Effector CD8-positive, alpha-beta T cell (primary cell): ENCODE data around the gene MYLK.
"Not testable (repeated sequence)": the region's sequence is repeated elsewhere in the genome, so short reads cannot be mapped to it uniquely, and the experiment has no call there.

Source experiments
- DNase-seq: peaks from one replicate; lab custom pipeline; 2025; lab: John Stamatoyannopoulos, UW

The MYLK gene

DNA sequence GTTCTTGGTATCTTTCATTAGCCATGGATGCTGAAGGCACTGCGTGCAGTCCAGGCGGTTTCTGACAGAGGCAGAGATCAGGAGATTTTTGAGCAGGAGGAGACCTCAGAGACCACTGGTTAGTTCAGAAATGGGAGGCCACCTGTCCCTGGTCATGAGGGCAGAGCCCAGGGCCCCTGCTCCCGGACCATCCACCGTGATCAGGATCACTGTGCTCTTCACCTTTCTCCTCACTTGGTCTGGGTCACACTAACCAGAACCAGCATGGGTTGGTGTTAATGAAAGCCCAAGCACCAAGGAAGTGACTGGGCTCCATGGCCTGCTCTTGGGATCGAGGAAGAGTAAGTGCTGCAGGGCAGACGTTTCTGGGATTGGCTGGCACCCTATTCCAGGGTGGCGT is 257.3 kb downstream of the MYLK start:
- no peak for DNase-seq

GRCh38 chr3:123624302-123624701 is 259.8 kb downstream of the MYLK start:
- no peak for DNase-seq

DNA sequence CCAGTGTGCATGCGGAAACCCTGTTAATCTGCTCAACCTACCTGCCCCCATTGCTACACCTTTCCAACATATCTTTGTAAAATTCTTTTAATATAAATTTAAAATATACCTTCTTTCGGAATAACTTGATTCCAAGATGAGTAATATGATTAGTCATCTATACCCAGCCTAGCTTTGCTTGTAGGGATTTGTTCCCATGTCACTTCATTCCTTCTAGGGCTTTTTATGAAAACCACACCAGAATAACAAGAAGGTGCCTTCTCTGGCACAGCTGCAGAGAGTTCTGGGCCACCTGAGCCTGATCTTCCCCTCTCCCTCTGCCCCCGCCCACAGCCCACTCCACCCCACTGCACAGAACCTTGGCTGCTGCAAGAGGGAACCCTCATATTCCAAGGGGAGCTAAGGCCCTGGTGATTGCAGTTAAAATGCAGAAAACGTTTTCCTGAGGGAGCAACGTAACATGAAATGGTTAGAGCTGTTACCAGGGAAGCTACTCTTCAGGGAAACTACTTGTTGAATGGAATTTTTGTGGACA is 260.7 kb downstream of the MYLK start:
- DNase-seq = no peak

DNA sequence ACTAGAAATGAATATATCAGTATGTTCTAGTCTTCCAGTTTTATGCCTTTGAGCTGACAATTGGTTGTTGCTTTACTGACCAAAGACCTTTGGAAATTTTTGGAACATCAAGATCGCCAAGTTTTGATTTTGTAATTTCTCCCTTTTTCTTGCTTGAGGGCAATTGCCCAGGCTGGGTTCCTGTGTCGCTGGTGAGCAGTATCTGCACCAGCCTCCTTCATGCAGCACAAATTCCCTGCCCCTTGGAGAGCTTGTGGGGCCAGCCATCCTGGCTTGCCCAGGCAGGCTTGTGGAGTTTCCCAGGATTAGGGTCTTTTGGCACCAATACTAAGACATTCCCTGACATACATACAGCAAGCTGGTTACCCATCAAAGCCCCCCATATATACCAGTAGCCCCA is 261.4 kb downstream of the MYLK start:
- DNase-seq = no peak

DNA sequence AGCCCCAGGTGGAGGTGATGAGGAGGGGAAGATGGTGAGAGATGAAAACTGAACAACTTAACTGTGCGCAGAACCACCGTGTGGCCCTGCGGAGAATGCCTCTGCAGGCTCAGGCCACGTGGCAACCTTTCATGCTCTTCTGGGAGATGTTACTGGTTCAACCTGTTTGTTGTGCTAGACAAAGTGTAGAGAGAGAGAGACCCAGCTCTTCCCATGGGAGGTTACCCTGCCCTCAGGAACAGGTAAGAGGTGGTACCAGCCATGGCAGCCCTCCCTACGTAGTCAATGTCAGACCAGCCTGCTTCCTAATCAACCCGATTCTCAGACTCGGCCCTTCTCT is 262.3 kb downstream of the MYLK start:
- no peak for DNase-seq

DNA sequence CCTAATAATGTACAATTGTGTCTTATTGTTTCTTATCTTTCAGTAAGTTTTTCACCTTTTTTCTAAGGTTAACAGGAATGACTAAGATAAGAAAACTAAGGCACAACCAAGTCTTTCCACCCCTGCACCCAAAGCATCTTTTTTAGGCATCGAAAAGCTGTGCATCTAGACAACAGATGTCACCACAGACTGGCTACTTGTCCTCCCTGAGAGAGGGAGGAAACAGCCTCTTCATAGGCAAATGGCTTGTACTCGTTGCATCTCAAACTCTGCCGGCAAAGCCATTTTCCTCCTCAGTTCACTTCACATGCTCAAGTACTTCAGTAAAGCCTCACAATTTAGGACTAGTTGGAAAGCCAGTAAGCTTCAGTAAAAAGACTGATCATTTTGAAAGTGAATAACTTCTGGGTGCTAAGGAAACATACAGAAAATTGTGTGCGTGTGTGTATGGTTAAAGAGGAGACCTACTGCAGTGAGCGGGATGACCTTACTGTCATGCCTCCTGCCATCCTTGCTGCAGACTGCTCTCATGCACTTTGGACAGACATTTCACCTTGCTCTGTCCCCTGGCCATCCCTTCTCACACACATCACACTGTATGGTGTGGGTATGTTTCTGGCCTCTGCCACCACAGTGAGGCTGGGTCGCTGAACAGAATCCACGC is 262.8 kb downstream of the MYLK start:
- no peak for DNase-seq

DNA sequence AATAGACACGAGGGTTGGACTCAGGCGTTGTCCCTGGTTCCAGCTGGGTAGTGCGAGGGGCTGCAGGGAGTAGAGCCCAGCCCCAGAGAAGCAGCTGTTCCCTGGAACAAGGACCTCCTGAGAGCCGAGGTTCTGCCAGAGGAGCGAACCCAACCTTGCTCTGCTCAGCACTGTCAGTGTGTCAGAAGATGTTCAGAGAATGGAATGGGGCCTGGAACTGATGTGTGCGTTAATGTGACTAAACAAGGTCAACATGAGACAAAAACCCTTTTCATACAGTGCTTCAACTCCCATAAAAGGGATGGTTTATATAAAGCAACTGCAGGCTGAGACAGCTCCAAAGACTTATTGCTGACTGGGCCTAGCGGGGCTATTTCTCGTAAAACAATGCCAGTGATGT is 263.8 kb downstream of the MYLK start:
- no peak for DNase-seq

DNA sequence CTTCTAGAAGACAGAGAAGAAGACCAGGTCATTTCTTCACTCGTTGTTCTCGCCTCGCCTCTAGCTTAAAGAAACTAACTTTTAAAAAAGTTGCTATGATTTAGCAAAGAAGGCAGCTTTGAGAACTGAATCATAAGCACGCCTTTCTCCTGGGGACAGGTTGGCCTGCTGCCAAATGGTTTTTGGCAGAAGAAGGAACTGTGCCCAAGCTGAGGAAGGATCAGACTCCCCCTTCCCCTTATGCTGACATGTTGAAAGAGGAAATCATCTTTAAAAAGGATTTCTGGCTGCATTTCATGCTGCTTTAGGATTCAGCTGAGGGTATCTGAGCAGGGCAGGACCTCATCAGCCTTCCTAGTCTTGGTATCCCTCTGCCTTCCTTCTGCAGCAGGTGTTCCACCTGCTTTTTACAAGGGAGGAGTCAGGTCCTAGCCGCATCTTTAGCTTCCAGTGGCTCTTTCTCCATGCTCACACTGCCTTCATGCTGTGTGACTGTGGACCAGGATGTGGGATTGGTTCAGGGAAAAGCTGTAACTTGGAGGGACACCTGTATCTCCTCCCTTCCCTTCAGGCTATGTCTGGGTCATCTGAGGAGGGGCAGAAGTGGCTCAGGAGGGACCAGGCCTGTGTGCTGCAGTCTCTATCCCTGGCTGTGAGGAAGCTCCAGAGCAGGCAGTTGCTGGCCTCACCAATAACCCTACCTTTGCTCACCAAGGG is 265.2 kb downstream of the MYLK start:
- no peak for DNase-seq

GRCh38 chr3:123618076-123618708 is 265.9 kb downstream of the MYLK start:
- no peak for DNase-seq

GRCh38 chr3:123616593-123616992 is 267.5 kb downstream of the MYLK start:
- no peak for DNase-seq

- DNase-seq = no peak
Measured at GRCh38 chr3:123613543-123613942, 270.6 kb downstream of the MYLK start.

GRCh38 chr3:123611674-123612073 is 272.5 kb downstream of the MYLK start:
- DNase-seq = not testable (repeated sequence)

DNA sequence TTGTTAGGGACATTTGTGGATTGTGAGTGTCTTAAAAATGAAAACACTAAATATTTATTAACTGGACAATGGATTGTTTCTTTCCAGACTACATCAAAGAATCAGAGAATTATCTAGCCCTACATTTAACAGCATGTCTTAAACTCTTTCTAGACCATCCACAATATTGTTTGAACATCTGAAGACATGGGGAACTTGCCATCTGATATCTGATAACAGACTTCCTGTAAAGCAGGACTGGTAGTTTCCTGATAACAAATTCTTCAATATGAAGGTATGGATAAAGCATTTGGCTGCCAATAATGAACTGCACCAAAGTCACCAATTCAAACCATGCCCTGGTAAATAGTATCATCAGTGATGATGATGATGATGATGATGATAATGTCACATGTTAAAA is 273.1 kb downstream of the MYLK start:
- no peak for DNase-seq

DNA sequence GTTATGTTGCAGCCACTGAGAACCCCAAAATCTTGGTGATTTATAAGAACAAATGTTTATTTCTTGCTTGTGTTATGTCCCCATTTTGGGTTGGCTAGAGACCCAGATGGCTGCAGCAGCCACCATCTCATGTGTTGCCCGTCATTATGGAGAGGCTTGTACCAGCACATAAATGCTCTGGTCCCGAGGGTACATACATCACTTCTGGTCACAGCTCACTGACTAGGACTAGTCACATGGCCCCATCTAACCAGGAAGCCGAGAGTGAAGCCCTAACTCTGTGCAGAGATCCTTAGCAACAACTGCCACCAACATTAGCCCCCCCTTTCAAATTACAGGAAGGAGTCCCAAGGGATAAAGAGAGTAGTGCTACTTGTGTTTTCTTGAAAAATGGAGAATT is 273.8 kb downstream of the MYLK start:
- no peak for DNase-seq

- DNase-seq = no peak
Measured at GRCh38 chr3:123609063-123609462, 275.1 kb downstream of the MYLK start.

- DNase-seq = no peak
Measured at GRCh38 chr3:123608263-123608937, 275.7 kb downstream of the MYLK start.

- no peak for DNase-seq
Measured at GRCh38 chr3:123606527-123606926, 277.6 kb downstream of the MYLK start.

DNA sequence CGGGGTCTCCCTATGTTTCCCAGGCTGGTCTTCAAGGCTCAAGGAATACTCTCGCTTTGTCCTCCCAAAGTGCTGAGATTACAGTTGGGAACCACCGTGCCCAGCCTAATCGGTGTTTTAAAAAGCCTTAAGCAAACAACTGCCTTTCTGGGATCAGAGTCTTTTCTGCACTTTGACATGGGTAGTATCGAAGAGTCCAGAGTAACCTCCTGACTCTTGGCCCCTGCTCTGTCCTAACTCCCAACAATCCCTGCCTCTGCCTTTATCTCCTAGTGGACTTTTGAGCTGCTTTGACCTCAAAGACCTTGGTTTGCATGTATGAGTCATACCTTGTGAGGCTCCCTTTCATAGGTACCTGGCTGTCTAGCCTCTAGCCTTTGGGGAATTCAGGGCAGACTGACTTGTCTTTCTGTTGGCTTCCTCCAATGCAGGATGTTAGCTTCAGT is 278.3 kb downstream of the MYLK start:
- no peak for DNase-seq

GRCh38 chr3:123603153-123603552 is 281.0 kb downstream of the MYLK start:
- DNase-seq = not testable (repeated sequence)

- no peak for DNase-seq
Measured at GRCh38 chr3:123602325-123602724, 281.8 kb downstream of the MYLK start.

DNA sequence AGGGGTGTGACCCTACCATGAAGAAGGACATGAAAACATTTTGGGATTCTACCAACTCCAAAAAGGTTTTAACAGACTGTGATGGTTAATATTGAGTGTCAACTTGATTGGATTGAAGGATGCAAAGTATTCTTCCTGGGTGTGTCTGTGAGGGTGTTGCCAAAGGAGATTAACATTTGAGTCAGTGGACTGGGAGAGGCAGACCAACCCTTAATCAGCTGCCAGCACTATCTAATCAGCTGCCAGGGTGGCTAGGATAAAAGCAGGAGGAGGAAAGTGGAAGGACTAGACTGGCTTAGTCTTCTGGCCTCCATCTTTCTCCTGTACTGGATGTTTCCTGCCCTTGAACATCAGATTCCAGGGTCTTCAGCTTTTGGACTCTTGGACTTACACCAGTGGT is 283.3 kb downstream of the MYLK start:
- not testable (repeated sequence) for DNase-seq

DNA sequence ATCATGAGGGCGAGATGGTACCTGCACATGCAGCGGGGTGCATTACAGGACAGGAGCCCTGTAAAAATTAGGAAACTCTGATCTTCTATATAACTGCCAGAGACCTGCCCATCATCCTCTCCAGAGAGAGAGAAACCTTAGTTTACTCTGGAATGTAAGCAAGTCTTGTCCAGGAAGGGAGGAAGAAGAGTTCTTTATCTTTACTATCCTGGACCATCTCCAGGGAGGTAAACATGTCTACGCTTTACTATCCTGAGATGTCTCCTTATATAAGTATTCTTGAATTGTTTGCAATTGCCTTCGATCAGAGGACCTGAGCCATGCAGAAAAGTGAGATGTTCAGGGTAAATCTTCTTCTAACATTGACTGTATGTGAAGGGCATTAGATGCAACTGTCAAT is 286.6 kb downstream of the MYLK start:
- DNase-seq = no peak
